Heart right ventricle (tissue), 16 donors: ENCODE results near the gene AFG1L. TPM values are rescaled to one million over a fixed set of nuclear protein-coding genes. Genes with fewer than 3 reads are reported as not detected.
"Not testable (repeated sequence)": the region's sequence is repeated elsewhere in the genome, so short reads cannot be mapped to it uniquely, and the experiment has no call there.

Source experiments
- ATAC-seq, 8 donors: fragments of 200-7000 bp; cut with Tn5 transposase; one replicate each; pipeline ENCODE4 v1.9.1; 2020; ENCODE audit warnings: mild to moderate bottlenecking in 8 of 8, moderate library complexity in 8 of 8, moderate number of reproducible peaks in 1 of 8
- DNase-seq, 2 donors: peaks; one replicate each; pipeline ENCODE4 v3.0.0-alpha.2; 2020
- H3K27ac ChIP-seq, 10 donors: fragments of 200-600 bp; sonication (generic) in 2 of 10; one replicate each; pipeline versions ENCODE4 v1.5.0 to v1.8.0; 2020 to 2022; ENCODE audit warnings: mild to moderate bottlenecking in 3 of 10
- H3K27me3 ChIP-seq, 7 donors: fragments of 200-600 bp; one replicate each; pipeline ENCODE4 v1.8.0; 2021 to 2022; ENCODE audit warnings: mild to moderate bottlenecking in 2 of 7
- H3K36me3 ChIP-seq, 9 donors: fragments of 200-600 bp; sonication (generic) in 1 of 9; one replicate each; pipeline versions ENCODE4 v1.5.0 to v1.8.0; 2020 to 2022; ENCODE audit warnings: mild to moderate bottlenecking in 2 of 9
- H3K4me1 ChIP-seq, 9 donors: fragments of 200-600 bp; sonication (generic) in 1 of 9; one replicate each; pipeline versions ENCODE4 v1.5.0 to v1.8.0; 2020 to 2022; ENCODE audit warnings: mild to moderate bottlenecking in 4 of 9
- H3K4me3 ChIP-seq, 10 donors: fragments of 200-600 bp; sonication (generic) in 2 of 10; one replicate each; pipeline versions ENCODE4 v1.5.0 to v1.8.0; 2020 to 2022; ENCODE audit warnings: mild to moderate bottlenecking in 7 of 10, moderate library complexity in 2 of 10
- H3K9me3 ChIP-seq, 11 donors: fragments of 200-600 bp in 10 of 11; sonication (generic) in 2 of 11; one replicate each; pipeline versions ENCODE4 v1.5.0 to v1.8.0; 2013 to 2022; ENCODE audit warnings: mild to moderate bottlenecking in 2 of 11, control low read depth in 1 of 11, moderate library complexity in 1 of 11
- WGBS, 2 donors: extraction: QIAGEN DNeasy Blood & Tissue Kit; methylation state at CpG; one replicate each; pipeline ENCODE4 v1.1.7; 2013; ENCODE audit warnings: inconsistent platforms in 1 of 2; 5-methylcytosine and 5-hydroxymethylcytosine counted together
- intact Hi-C, 10 donors: fragments of 100-400 bp; cut with DNase I; formaldehyde crosslinking; loops; one replicate each; pipeline versions ENCODE4 v1.11.1 to v1.14.2; 2022
- polyA plus RNA-seq, 2 donors: library from polyadenylated mRNA; stranded (reverse); fragments of 200-250 nt; gene quantifications; one replicate each; pipeline ENCODE4 v1.2.3, GENCODE V29; 2013
- total RNA-seq, 10 donors: library from RNA; stranded (reverse); fragmentation: NEBNext Ultra II Directional in 3 of 10; extraction: Animal tissue kit (Norgen Biotek cat#: 25700) in 3 of 10; gene quantifications; one replicate each; pipeline versions ENCODE4 v1.2.1 to v1.2.4, GENCODE V29; 2021 to 2023
- TF ChIP-seq, protein P1 (sequence below), 9 donors: fragments of 200-600 bp; sonication (generic) in 2 of 9; IDR thresholded peaks; one replicate each; pipeline versions ENCODE4 v1.5.0 to v1.8.0; 2021 to 2022; ENCODE audit warnings: antibody characterized with exemption in 9 of 9, mild to moderate bottlenecking in 5 of 9, moderate library complexity in 1 of 9
- donor health status: Arrhythmogenic right ventricular cardiomyopathy.
- donor health status: ischemic (EF 13 %, LVEDD 7.1; RV severe dilation, severe dysfunction).
- donor health status: healthy with polysubstance abuse.
- donor health status: DM: no; HTN: yes; CAD: no.
- donor health status: DM: no; HTN: no; CAD: no.
- donor health status: ischemic (EF 25% LVEDD 6.9; RV normal size, moderate dysfunction).
- donor health status: ischemic (EF 25% LVEDD 5.7; RV mildly dilated, moderate dysfunction).
- donor health status: healthy.
- donor health status: DM: yes; HTN: yes; CAD: no.
- donor health status: Ischemic cardiomyopathy.
- donor health status: ischemic (EF 35%, LVEDD 5.7; RV mildly dilated, moderate dysfunction).
- donor health status: nonischemic (EF 11% LVEDD 7.7; RV severe dilation, severe dysfunction).
- donor health status: DM: yes; HTN: yes; CAD: no.
- donor health status: PGD.
- donor health status: ischemic (EF 29% LVEDD 5.4; RV normal size, mild dysfunction).
- donor health status: nonischemic (EF 23%, LVEDD 6.1; RV moderate dilation, normal function).

AFG1L gene
- total and polyA plus RNA-seq, 12 donors = 1.9 to 18.8 (median 12.8) TPM

DNA sequence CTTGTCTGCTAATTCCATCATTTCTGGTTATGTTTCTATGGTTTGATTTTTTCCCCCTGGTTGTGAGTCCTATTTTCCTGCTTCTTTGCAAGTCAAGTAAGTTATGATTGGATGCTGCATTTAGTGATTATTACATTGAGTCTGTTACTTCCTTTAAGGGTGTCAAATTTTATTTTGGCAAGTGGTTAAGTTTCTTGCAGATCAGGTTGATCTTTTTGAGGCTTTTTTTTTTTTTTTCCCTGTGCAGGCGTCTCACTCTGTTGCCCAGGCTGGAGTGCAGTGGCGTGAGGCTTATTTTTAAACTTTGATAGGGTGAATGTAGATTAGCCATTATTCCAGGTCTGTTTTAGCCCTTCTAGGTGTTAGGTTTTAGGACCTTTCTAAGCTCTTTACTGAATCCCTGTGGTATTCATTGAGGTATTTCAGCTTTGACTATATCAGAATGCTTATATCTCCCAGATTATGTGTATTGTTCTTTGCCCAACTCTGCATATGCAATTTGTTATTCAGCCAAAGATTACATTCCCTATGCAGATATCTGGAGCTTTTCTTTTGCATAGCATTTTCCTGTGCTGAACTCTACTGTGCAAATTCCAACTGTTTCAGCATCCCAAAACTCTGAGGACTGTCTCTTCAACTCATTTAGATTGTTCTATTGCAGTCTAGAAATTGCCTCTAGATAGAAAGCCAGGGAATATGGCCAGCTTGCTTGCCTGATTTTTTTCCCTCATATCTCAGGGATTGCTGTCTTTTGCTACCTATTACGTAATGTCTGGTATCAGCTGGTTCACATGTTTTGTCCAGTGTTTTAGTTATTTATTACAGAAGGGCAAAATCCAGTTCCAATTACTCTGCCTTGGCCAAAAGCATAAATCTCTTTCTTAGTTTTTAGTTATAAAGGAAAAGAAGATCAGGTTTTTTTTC, 113.3 kb downstream of the AFG1L start:
- ATAC-seq (peak in 6 of 8 donors; percentile 20 to 74 (median 42)), DNase-seq (no peak)
- Histone ChIP-seq H3K4me3 (no peak overlapping the region), H3K9me3 (peaks cover 0 to 25% (median 0%) of the 10 kb centered on the region in 11 donors), H3K36me3 (no peaks in the 10 kb centered on the region), H3K27me3 (no peaks in the 10 kb centered on the region), H3K27ac (peak overlapping the region in 1 of 10 donors; percentile 37), H3K4me1 (peaks cover 0 to 26% (median 16%) of the 10 kb centered on the region in 9 donors)
- WGBS, 2 donors = 48 to 53% methylated on average over 3 of the region's 3 CpGs
- intact Hi-C loops = no loop called here
- TF ChIP-seq, protein P1, sequence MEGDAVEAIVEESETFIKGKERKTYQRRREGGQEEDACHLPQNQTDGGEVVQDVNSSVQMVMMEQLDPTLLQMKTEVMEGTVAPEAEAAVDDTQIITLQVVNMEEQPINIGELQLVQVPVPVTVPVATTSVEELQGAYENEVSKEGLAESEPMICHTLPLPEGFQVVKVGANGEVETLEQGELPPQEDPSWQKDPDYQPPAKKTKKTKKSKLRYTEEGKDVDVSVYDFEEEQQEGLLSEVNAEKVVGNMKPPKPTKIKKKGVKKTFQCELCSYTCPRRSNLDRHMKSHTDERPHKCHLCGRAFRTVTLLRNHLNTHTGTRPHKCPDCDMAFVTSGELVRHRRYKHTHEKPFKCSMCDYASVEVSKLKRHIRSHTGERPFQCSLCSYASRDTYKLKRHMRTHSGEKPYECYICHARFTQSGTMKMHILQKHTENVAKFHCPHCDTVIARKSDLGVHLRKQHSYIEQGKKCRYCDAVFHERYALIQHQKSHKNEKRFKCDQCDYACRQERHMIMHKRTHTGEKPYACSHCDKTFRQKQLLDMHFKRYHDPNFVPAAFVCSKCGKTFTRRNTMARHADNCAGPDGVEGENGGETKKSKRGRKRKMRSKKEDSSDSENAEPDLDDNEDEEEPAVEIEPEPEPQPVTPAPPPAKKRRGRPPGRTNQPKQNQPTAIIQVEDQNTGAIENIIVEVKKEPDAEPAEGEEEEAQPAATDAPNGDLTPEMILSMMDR (IDR thresholded peaks at IDR 0.05) = no peak

DNA sequence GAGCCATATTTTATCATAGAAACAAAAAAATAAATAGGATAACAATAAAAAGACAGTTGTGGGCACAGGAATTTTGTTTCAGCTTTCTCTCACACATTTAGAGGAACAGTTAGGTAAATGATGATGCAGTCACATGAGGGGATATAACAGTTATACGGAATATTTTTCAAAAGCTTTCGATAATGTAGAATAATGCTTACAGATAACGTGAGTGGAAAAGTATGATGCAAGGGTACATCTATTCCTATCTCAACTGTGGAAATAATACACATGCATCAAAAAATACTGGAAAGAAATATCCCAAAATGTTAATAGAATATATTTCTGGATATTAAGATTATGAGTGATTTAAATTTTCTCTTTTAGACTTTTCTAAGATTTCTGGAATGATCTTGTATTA, 114.0 kb downstream of the AFG1L start:
- ATAC-seq (no peak), DNase-seq (no peak)
- intact Hi-C loops = no loop called here
- TF ChIP-seq, protein P1 (IDR thresholded peaks at IDR 0.05) = no peak
- no peaks in the 10 kb centered on the region for H3K27me3 ChIP-seq
- H3K9me3 ChIP-seq = peaks cover 0 to 25% (median 0%) of the 10 kb centered on the region in 11 donors
- no peak overlapping the region for H3K27ac ChIP-seq
- peaks cover 0 to 26% (median 16%) of the 10 kb centered on the region in 9 donors for H3K4me1 ChIP-seq
- WGBS, 2 donors = 68 to 79% methylated on average over 3 of the region's 3 CpGs
- H3K36me3 ChIP-seq = no peaks in the 10 kb centered on the region
- no peak overlapping the region for H3K4me3 ChIP-seq

- ATAC-seq, H3K4me1 ChIP-seq, H3K27ac ChIP-seq, H3K27me3 ChIP-seq, intact Hi-C loops, DNase-seq, H3K4me3 ChIP-seq, H3K36me3 ChIP-seq: not testable (repeated sequence)
- WGBS, 2 donors = 93 to 95% methylated on average over 4 to 5 of the region's 5 CpGs
- H3K9me3 ChIP-seq = peaks cover 0 to 24% (median 0%) of the 10 kb centered on the region in 11 donors
These were observed 121.4 kb downstream of the AFG1L start for GRCh38 chr6:108416047-108416833.

DNA sequence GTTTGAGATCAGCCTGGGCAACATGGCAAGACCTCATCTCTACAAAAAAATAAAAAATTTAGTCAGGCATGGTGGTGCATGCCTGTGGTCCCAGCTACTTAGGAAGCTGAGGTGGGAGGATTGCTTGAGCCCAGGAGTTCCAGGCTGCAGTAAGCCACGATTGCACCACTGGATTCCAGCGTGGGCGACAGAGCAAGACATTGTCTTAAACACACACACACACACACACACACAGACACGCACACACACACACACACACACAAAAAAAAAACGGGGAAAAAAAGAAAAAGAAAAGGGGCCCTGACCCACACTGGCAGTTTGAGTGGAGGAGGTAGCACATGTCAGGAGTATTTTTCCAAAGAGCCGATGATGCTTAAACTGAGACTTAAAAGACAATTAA, 122.2 kb downstream of the AFG1L start:
- no peak for ATAC-seq
- intact Hi-C loops = no loop called here
- no peaks in the 10 kb centered on the region for H3K36me3 ChIP-seq
- TF ChIP-seq, protein P1 (IDR thresholded peaks at IDR 0.05) = no peak
- no peaks in the 10 kb centered on the region for H3K4me1 ChIP-seq
- no peaks in the 10 kb centered on the region for H3K27me3 ChIP-seq
- H3K9me3 ChIP-seq = peaks cover 0 to 19% (median 0%) of the 10 kb centered on the region in 11 donors
- 83 to 85% methylated on average over 6 of the region's 6 CpGs for WGBS, 2 donors
- no peak overlapping the region for H3K4me3 ChIP-seq
- no peak overlapping the region for H3K27ac ChIP-seq
- DNase-seq = no peak
